ENCODE data around the gene ARRDC5. TPM values are rescaled to one million over a fixed set of nuclear protein-coding genes. Genes with fewer than 3 reads are reported as not detected.

Gene ARRDC5
- not detected in 2 replicates for total RNA-seq

GRCh38 chr19:4902796-4903195, at the start of gene ARRDC5:
Gene ARRDC5, minus strand, starts transcription at chr19:4902896. Its CDS starts 71 bp downstream, at chr19:4902825.

GRCh38 chr19:4909156-4909896, 6.6 kb upstream of the ARRDC5 start, which contains the start of gene UHRF1:
Gene UHRF1, plus strand, starts transcription at chr19:4909501. Its CDS starts 1,385 bp downstream, at chr19:4910886.

DNA sequence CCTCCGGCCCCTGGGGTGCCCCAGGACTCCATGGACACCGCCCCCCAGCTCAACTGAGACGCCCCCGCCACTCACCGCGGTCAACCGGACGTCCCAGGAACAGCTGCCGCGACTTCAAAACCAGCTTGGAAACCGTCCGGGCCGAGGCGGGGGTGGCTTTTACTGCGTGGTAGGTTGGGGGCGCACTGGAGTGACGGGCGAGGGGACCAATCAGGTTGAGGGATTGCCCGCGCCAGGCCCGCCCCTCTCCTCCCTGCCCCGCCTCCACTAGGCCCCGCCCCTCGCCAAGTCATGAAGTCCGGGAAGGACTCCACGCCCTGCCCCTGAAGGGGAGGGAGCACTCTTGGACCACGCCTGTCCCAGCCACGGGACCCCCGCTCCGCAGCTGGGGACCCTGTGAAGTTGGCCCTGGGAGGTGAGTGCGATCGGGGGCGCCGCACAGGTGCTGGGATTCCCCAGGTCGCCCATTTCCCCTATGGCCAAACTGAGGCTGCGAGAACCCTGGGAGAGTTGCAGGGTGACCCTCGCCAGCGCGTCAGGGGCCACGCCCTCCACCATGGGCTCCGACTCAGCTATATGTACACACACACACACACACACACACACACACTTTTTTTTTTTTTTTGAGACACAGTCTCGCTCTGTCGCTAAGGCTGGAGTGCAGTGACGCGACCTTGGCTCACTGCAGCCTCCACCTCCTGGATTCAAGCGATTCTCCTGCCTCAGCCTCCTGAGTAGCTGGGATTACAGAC, 35.0 kb downstream of the ARRDC5 start, which contains the start of gene PLIN3:
Gene PLIN3 (minus strand): TSS at position 134 of the 752 bp plus-strand sequence. CDS start 6,273 bp downstream, outside the sequence.

Other genes starting within 250 kb of the ARRDC5 start
- gene MYDGF, start 232.6 kb downstream of the ARRDC5 start, total RNA-seq: 122 and 383 TPM in 2 replicates
- 38.3 and 40.3 TPM in 2 replicates for gene DPP9, start 179.1 kb downstream of the ARRDC5 start, total RNA-seq
- gene FEM1A, start 111.2 kb downstream of the ARRDC5 start, total RNA-seq: 29.8 and 30.4 TPM in 2 replicates
- gene TICAM1, start 71.2 kb downstream of the ARRDC5 start, total RNA-seq: 7.2 and 15.4 TPM in 2 replicates
- gene PLIN3, start 35.2 kb downstream of the ARRDC5 start, total RNA-seq: 62.2 and 138 TPM in 2 replicates
- 4.4 and 7.3 TPM in 2 replicates for gene UHRF1, start 6.6 kb upstream of the ARRDC5 start, total RNA-seq
- 9.2 and 28.7 TPM in 2 replicates for gene KDM4B, start 66.2 kb upstream of the ARRDC5 start, total RNA-seq

Measured in nasal cavity respiratory epithelium epithelial cell of viscerocranial mucosa (primary cell).